AG08396 (cell line): ENCODE data around the gene VEPH1.

Experiments used
- DNase-seq: peaks from one replicate; pipeline ENCODE4 v3.0.0; 2012; ENCODE audit warnings: low spot score, mixed read lengths

The VEPH1 gene

GRCh38 chr3:157502916-157503595 is at the start of gene VEPH1:
Gene VEPH1 (minus strand): TSS chr3:157503416. CDS start chr3:157495349, 8,067 bp downstream.
- no peak for DNase-seq

DNA sequence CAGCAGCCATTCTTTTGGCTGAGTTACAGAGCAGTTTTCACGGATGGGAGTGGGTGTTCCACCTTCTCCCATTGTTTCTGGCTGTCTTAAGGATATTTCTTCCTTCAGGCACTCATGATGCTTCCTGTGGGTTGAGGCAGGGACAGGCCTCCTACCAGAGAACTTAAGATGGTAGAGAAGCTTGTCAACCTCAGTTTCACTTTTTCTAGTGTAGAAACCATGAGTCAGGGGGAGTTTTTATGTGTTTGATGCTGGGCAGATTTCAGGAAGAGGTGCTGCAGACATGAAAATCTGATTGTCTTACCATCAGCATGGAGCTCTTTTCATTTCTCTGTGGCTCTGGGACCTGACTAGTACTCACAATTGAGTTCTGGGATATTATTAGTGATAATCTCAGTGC is 48.7 kb upstream of the VEPH1 start:
- DNase-seq: no peak

GRCh38 chr3:157549498-157549897 is 46.3 kb upstream of the VEPH1 start:
- no peak for DNase-seq

DNA sequence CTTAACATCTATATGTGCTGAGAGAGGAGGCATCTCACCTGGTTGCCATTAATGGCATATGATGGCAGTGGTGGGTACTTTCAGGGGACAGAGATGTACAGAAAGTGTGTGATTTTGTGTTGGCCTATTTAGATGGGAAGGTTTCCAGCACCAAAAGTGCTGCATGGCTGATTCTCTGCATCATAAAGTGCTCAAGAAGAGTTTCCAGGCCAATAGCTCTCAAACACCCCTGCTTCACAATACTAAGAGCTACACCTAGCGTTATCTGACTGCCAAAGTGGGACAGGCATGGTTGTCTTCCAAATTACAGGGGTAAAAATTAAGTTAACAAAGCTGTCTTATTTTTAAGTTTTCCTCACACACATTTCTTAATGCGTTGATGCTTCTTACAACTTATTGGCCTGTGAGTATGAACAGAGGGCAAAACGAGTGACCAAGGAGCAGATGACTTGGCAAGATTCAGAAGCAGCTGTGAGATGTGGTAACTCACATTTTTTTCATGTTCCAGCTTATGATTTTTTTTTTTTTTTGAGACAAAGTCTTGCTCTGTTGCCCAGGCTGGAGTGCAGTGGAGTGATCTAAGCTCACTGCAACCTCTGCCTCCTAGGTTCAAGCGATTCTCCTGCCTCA is 41.4 kb upstream of the VEPH1 start:
- no peak for DNase-seq

GRCh38 chr3:157543501-157544035 is 40.4 kb upstream of the VEPH1 start:
- no peak for DNase-seq

- DNase-seq: peak; percentile 81
Measured at GRCh38 chr3:157542711-157543500, 39.7 kb upstream of the VEPH1 start.

- DNase-seq: no peak
Measured at GRCh38 chr3:157541506-157542236, 38.5 kb upstream of the VEPH1 start.

- no peak for DNase-seq
Measured at GRCh38 chr3:157540656-157541055, 37.4 kb upstream of the VEPH1 start.

DNA sequence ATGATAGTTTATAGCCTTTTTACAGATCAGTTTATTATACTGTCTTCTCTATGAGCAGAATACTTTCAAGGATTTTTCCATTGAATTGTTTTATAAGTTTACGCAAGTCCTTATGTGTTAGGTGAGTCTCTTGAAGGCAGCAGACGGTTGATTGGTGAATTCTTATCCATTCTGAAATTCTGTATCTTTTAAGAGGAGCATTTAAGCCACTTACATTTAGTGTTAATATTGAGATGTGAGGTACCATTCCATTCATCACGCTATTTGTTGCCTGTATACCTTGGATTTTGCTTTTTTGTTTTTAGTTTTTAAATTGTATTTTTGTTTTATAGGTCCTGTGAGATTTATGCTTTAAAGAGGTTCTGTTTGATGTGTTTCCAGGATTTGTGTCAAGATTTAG is 32.5 kb upstream of the VEPH1 start:
- no peak for DNase-seq

DNA sequence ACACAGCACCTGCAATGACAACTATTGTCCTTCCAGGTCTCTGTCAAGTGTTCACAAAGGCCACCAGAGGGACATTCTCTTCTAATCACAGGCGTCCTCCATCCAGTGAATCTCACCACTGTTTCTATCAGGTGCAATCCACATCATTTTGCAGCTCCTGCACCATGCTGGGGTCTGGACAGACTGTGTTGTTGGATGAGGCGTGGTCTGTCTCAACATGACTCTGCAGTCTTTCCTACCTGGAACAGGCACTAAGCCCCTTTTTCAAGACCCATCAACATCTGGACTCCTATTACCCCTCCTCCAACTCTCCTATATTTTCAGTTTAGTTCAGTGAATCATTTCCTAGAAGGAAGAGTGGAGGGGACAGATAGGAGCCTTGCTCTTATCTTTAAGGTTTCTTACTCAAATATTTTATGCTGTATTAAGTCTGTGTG is 31.5 kb upstream of the VEPH1 start:
- DNase-seq: no peak

- peak; percentile 65 for DNase-seq
Measured at GRCh38 chr3:157533298-157534070, 30.3 kb upstream of the VEPH1 start.

DNA sequence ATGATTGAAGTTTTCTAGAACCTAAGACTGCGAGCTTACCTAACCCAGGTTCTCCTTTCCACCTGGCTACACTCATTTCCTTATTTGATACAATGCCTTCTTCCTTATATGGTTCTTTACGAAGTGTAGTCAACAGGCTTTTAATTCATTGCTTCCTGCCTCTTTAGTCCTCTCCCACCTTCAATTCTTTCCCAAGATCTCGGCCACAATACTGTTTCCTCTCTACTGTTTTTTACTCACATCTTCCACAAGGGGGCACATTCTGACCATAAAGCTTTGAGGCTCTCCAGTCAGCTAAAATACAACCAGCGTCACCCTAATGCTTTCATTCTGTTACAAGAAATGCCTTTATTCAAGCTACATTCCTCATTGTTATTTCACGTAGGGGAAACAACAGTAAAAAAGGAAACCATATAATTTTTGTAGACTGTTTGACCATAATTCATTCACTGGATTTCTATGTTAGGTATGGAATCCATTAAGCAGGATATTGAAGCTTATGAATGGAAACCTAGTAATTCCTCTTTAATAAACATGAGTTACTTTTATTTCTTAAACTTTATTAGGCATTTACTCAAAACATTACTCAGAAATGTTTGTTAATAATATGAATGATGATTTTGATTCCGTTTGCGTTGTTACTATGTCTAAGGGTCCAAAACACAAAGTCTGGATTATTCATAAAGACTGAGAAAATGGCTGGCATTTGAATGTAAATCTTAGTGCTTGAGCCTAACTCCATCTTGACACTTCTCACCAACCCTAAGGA is 29.5 kb upstream of the VEPH1 start:
- DNase-seq: peak; percentile 72

DNA sequence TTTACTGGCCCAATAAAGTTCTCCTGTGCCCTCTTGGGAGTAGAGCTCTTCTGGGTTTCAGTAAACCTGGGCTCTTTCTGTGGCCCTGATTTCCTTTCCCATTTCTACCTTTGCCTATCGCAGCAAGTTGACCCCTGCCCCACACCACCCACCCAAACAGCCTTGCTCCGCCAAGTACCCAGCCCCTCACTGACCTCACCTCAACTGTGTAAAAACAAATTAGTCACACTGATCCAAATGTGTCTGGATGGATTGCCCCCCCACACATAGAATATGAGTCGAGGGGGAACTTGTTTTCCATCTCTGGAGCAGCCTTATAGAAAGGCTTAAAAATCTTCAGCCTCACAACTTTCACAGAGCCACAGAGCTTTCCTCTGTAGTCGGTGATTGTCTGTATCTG is 28.6 kb upstream of the VEPH1 start:
- no peak for DNase-seq

DNA sequence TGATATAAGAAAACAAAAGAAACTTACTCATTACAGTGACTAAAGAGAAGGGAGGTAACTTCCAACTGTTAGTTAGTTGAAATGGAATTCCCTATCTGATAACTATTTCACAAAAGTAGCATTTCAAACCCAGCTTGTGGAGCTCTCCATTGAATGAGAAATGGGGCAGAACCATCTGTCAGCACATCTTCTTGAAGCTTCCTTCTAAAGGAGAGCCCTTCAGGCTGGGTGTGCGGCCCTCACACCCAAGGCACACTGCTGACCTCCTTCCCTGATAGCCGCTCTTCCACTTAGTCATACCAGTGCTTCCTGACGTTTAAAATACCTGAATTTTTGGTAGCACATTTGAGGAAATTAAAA is 28.1 kb upstream of the VEPH1 start:
- no peak for DNase-seq

- no peak for DNase-seq
Measured at GRCh38 chr3:157530637-157531300, 27.6 kb upstream of the VEPH1 start.

- no peak for DNase-seq
Measured at GRCh38 chr3:157529751-157530150, 26.5 kb upstream of the VEPH1 start.

- no peak for DNase-seq
Measured at GRCh38 chr3:157529085-157529484, 25.9 kb upstream of the VEPH1 start.

DNA sequence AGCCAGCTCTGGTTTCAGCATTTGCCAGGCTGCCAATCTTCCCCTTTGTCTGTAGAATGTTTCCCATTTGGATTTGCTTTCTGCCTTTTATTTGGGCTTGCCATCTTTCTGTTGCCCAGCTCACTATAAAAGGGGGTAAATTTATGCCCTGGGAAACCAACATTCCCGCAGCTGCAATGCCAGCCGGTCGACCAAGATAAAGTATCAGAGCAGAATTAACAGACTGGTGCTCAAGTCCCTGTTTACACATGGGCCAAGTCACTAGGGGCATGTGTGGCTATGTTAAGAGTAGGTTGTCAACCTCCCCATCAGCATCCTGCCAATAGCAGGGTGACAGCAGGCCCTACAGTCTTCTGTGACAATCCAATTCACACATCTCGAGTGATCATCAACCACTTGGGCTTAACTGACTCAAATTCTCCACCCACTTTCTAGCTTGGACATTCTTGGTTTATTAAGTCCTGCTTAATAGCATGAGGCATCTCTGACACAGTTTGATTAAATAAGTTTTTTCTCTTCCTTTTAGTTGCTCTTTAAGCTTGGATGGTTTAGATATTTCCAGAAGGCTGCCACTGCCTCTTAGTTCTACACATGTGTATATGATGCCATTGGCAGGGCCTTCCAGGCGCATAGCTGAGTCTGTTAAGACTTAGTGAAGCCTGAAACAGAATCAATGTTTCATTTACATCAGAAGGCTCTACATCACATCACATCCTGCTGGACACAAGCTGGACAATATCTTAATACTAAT is 24.1 kb upstream of the VEPH1 start:
- no peak for DNase-seq

DNA sequence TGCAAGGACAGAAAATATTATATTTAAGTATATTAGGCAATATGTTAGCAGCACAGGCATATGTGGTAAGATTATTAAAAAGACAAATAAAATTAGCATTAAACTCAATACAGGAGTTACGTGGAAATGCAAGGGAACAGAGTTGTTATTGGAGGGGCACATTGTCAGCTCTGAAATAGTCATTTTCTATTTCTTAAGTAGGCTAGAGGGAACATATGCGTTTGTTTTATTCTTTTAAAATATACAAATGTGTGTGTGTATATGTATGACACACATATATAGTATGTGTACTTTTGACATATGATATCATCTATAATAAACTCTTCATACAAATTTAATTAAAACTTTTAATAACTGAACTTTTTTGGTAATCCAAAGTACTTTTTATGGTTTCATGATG is 22.8 kb upstream of the VEPH1 start:
- DNase-seq: no peak
